HL-60 (cell line): ENCODE results near the gene LCE7A.

Experiments
- POLR2AphosphoS5 ChIP-seq: IDR thresholded peaks from 2 replicates; pipeline ENCODE4 v1.6.1; 2012; ENCODE audit warnings: low read depth
- REST ChIP-seq: IDR thresholded peaks from 2 replicates; pipeline ENCODE4 v1.6.1; 2012; ENCODE audit warnings: low read depth; ENCODE audit not compliant: insufficient replicate concordance
- SPI1 ChIP-seq: IDR thresholded peaks from 2 replicates; pipeline ENCODE4 v1.6.1; 2012; ENCODE audit warnings: low read depth, mild to moderate bottlenecking, borderline replicate concordance
- TF ChIP-seq, protein P1 (sequence below): IDR thresholded peaks from one replicate; pipeline ENCODE4 v1.5.1; 2011; ENCODE audit warnings: low read length, control low read depth, inconsistent platforms; ENCODE audit not compliant: insufficient read depth

DNA sequence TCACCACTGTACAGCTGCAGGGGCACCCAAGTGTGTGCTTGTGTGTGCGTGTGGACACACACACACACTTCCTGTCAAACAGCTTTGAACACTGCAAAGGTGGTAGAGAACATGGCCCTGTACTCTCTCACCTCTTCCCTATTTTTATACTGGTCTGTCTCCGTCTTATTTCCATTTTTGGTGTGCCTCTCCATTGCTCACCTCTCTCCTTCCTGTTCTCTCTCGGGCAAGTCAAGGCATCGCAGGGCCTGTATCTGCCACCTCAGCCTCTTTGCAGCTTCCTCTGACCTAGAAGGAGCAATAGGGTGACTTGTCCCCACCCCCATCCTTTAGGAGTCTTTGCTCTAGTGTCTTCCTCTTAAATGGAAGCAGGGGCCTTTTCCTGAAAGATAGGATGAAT lies 20.5 kb downstream of the LCE7A start:
- TF ChIP-seq REST (no peak), POLR2AphosphoS5 (no peak), SPI1 (no peak)
- TF ChIP-seq, protein P1, sequence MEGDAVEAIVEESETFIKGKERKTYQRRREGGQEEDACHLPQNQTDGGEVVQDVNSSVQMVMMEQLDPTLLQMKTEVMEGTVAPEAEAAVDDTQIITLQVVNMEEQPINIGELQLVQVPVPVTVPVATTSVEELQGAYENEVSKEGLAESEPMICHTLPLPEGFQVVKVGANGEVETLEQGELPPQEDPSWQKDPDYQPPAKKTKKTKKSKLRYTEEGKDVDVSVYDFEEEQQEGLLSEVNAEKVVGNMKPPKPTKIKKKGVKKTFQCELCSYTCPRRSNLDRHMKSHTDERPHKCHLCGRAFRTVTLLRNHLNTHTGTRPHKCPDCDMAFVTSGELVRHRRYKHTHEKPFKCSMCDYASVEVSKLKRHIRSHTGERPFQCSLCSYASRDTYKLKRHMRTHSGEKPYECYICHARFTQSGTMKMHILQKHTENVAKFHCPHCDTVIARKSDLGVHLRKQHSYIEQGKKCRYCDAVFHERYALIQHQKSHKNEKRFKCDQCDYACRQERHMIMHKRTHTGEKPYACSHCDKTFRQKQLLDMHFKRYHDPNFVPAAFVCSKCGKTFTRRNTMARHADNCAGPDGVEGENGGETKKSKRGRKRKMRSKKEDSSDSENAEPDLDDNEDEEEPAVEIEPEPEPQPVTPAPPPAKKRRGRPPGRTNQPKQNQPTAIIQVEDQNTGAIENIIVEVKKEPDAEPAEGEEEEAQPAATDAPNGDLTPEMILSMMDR, result no peak
